ENCODE data around the gene CYP46A1.

DNA sequence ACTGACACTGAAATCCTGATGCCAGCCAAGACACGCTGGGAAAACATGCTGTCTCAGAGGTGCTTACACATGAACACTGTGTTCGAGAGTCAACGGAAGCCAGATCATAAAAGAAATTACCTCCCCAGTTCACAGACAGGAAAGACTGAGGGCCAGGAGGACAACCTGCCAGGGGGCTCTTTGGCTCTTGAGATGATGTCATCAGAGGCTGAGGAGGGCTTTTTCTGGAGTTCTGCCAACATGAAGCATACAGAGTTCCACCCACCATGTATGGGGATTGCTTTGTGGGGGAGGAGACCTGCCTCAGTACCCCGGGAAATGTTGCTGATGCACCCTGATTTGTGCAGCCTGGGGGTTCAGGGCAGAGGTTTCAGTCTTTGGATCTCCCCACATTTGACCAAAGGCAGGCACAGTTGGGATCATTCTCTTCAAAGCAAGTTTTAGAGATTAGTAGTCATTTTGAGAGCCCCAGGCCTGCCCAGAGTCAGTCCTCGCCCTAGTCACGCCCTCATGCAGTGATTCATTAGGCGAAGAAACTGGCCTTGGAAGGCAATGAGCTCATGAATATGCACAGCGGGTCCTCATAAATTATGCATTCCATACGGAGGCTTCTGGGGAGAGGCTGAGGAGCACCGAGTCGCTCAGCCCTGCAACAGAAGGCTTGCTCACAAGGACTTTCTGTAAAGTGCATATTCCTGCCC lies 74.2 kb downstream of the CYP46A1 start:
- TF ChIP-seq, protein P1, sequence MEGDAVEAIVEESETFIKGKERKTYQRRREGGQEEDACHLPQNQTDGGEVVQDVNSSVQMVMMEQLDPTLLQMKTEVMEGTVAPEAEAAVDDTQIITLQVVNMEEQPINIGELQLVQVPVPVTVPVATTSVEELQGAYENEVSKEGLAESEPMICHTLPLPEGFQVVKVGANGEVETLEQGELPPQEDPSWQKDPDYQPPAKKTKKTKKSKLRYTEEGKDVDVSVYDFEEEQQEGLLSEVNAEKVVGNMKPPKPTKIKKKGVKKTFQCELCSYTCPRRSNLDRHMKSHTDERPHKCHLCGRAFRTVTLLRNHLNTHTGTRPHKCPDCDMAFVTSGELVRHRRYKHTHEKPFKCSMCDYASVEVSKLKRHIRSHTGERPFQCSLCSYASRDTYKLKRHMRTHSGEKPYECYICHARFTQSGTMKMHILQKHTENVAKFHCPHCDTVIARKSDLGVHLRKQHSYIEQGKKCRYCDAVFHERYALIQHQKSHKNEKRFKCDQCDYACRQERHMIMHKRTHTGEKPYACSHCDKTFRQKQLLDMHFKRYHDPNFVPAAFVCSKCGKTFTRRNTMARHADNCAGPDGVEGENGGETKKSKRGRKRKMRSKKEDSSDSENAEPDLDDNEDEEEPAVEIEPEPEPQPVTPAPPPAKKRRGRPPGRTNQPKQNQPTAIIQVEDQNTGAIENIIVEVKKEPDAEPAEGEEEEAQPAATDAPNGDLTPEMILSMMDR (conservative IDR thresholded peaks at IDR 0.05 in 1 of 2, IDR thresholded peaks at IDR 0.05 in 1 of 2; ENCODE audit: extremely low read depth in 1 of 2, insufficient read depth in 1 of 2, low read depth in 1 of 2, low read length in 2 of 2) = no peak
- no peak for TF ChIP-seq EZH2 (IDR thresholded peaks at IDR 0.05; ENCODE audit: borderline replicate concordance, low read length)

All from mammary epithelial cell (primary cell).